Measurements from ENCODE around the gene IL21R. TPM values are rescaled to one million over a fixed set of nuclear protein-coding genes. Genes with fewer than 3 reads are reported as not detected.

IL21R gene
- total RNA-seq (2011; cell fraction: chromatin; rRNA removed; ENCODE audit: low replicate concordance) = 1.4 and 2.4 TPM in 2 replicates
- total RNA-seq (2011; cell fraction: nucleolus; rRNA removed) = 2.1 and 2.3 TPM in 2 replicates
- total RNA-seq (2011; cell fraction: nucleoplasm; rRNA removed) = 1.6 and 2.1 TPM in 2 replicates
- total RNA-seq (2014; rRNA removed) (0.14 and 0.33 TPM in 2 replicates), total RNA-seq (2014; rRNA removed; fragmentation: Illumina TruSeq; extraction: Trizol) (0.22 TPM in 2 replicates), total RNA-seq (2015; rRNA removed; fragmentation: Illumina TruSeq; extraction: Trizol) (0.11 and 0.19 TPM in 2 replicates), total RNA-seq (2021) (0.29 and 0.51 TPM in 2 replicates), polyA plus RNA-seq (2011; rRNA removed) (0.21 and 0.46 TPM in 2 replicates), polyA plus RNA-seq (2014; fragmentation: Illumina TruSeq; extraction: Trizol) (0.34 and 0.46 TPM in 2 replicates), polyA plus RNA-seq (2014; fragmentation: Nextera tagmentation; extraction: Ambion mirVana) (under 1 TPM in 1 of 2 experiments, not detected in 1; 0.04 TPM), polyA plus RNA-seq (2014; rRNA removed) (0.15 and 0.62 TPM in 2 replicates), polyA minus RNA-seq (2011; rRNA and poly(A)+ RNA removed) (0.63 and 0.74 TPM in 2 replicates), Bru-seq, nascent RNA (percentile 13 among the genes with signal in this experiment), BruChase-seq, experiment 1, labeled RNA remaining after a 2-hour chase (percentile 18 among the genes with signal in this experiment), BruChase-seq, experiment 2, labeled RNA remaining after a 6-hour chase (percentile 22 among the genes with signal in this experiment)
- 0.15 and 0.58 TPM in 2 replicates for polyA plus RNA-seq (2011; cell fraction: cytosol; rRNA removed)
- 0.27 and 0.67 TPM in 2 replicates for polyA plus RNA-seq (2011; cell fraction: nucleus; rRNA removed)
- polyA plus RNA-seq (2012) = 0.42 and 3.6 TPM in 2 replicates
- 0.38 TPM in 1 of 2 replicates, not detected in the other for polyA minus RNA-seq (2011; cell fraction: cytosol; rRNA and poly(A)+ RNA removed)
- polyA minus RNA-seq (2011; cell fraction: nucleus; rRNA and poly(A)+ RNA removed) = 0.44 and 0.94 TPM in 2 replicates
- long read RNA-seq, experiment 1 = 0 reads
- long read RNA-seq, experiment 2 = 0 reads
- long read RNA-seq, experiment 3, partial matches to known transcripts = 0 of 1 reads
- long read RNA-seq, experiment 3, other reads (novel, unspliced or antisense) = 0 of 1 reads

DNA sequence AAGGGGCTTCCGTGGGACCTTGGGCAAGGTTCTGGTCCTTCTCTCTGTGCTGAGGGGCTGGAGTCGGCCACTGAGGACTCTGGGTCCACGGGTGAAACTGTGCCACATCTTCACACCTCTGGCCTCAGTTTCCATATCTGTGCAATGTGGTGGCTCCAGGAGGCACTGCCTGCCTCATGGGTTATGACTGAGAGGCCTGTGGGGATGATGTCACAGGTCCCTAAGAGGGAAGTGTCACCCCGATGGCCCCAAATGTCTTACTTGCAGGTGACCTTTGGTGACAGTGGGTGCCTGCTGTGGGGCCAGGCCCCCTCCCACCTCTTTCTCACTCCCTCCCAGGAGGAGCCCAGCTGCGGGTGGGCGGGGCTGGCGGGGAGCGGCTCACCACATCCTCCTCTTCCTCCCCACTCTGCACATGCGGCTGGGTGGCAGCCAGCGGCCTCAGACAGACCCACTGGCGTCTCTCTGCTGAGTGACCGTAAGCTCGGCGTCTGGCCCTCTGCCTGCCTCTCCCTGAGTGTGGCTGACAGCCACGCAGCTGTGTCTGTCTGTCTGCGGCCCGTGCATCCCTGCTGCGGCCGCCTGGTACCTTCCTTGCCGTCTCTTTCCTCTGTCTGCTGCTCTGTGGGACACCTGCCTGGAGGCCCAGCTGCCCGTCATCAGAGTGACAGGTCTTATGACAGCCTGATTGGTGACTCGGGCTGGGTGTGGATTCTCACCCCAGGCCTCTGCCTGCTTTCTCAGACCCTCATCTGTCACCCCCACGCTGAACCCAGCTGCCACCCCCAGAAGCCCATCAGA is at the start of gene IL21R:
TSS of gene IL21R (plus strand) at position 407 of the 801 bp plus-strand sequence. CDS start 27,898 bp downstream, outside the sequence.
- FAIRE-seq = no peak
- Histone ChIP-seq H2AFZ (ENCODE audit: low read depth, low read length) (no peak within 1 kb of the TSS), H3K27ac (ENCODE audit: extremely low read depth, low read depth, low read length) (no peak within 1 kb of the TSS), H3K4me2 (ENCODE audit: insufficient read depth, low read length) (no peak within 1 kb of the TSS), H3K9me3 (replicated peaks; ENCODE audit: control insufficient read depth, insufficient read depth, low read depth, low read length) (no peaks in the 10 kb centered on the region), H3K4me3 (no peak within 1 kb of the TSS), H3K4me1 (replicated peaks in 1 of 2; ENCODE audit: control insufficient read depth in 2 of 2, insufficient read depth in 2 of 2, low read length in 2 of 2) (peaks cover 0 to 7% of the 10 kb centered on the region in 2 experiments; a peak in 3 of 5 replicates), H3K36me3 (ENCODE audit: control insufficient read depth, insufficient read depth, low read length) (no peaks in the 10 kb centered on the region), H3K9ac (ENCODE audit: insufficient read depth in 1 of 2, low read depth in 2 of 2, low read length in 2 of 2) (peak within 1 kb of the TSS in 1 of 2 experiments; percentile 64; a peak in 2 of 4 replicates), H4K20me1 (replicated peaks; ENCODE audit: control insufficient read depth, insufficient read depth, low read length) (peaks cover 4% of the 10 kb centered on the region; the same call in 1 of the 2 replicates), H3K27me3 (ENCODE audit: control insufficient read depth in 2 of 2, insufficient read depth in 2 of 2, low read length in 2 of 2) (peaks cover 28 to 50% of the 10 kb centered on the region in 2 experiments), H3K9me1 (ENCODE audit: control insufficient read depth, insufficient read depth, low read length) (peaks cover 2% of the 10 kb centered on the region), H3K79me2 (ENCODE audit: control insufficient read depth, insufficient read depth, low read length) (no peaks in the 10 kb centered on the region)
- in situ Hi-C loops (cut with MboI) (no loop called here), intact Hi-C loops (cut with micrococcal nuclease) (no loop called here)
- TF ChIP-seq ZNF121 (CRISPR knock-in tag; conservative IDR thresholded peaks at IDR 0.05) = no peak
- TF ChIP-seq L3MBTL2 (IDR thresholded peaks at IDR 0.05) = no peak
- TF ChIP-seq, protein P1, sequence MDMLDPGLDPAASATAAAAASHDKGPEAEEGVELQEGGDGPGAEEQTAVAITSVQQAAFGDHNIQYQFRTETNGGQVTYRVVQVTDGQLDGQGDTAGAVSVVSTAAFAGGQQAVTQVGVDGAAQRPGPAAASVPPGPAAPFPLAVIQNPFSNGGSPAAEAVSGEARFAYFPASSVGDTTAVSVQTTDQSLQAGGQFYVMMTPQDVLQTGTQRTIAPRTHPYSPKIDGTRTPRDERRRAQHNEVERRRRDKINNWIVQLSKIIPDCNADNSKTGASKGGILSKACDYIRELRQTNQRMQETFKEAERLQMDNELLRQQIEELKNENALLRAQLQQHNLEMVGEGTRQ (CRISPR knock-in tag; IDR thresholded peaks at IDR 0.05) = no peak
- TF ChIP-seq PTBP1 (IDR thresholded peaks at IDR 0.05; ENCODE audit: low read depth, low read length) = 0 out of 2 replicates have a peak, but pooled peaks have one; percentile 1
- no peak for TF ChIP-seq SNRNP70 (optimal IDR thresholded peaks at IDR 0.05; ENCODE audit: low read depth, low read length)
- no peak for TF ChIP-seq ZNF124 (CRISPR knock-in tag; IDR thresholded peaks at IDR 0.05)
- 0 out of 2 replicates have a peak, but pooled peaks have one; percentile 8 for TF ChIP-seq CREM (IDR thresholded peaks at IDR 0.05; ENCODE audit: low read depth)
- TF ChIP-seq, protein P2, sequence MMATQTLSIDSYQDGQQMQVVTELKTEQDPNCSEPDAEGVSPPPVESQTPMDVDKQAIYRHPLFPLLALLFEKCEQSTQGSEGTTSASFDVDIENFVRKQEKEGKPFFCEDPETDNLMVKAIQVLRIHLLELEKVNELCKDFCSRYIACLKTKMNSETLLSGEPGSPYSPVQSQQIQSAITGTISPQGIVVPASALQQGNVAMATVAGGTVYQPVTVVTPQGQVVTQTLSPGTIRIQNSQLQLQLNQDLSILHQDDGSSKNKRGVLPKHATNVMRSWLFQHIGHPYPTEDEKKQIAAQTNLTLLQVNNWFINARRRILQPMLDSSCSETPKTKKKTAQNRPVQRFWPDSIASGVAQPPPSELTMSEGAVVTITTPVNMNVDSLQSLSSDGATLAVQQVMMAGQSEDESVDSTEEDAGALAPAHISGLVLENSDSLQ (IDR thresholded peaks at IDR 0.05) = peak; percentile 80
- TF ChIP-seq, protein P3, sequence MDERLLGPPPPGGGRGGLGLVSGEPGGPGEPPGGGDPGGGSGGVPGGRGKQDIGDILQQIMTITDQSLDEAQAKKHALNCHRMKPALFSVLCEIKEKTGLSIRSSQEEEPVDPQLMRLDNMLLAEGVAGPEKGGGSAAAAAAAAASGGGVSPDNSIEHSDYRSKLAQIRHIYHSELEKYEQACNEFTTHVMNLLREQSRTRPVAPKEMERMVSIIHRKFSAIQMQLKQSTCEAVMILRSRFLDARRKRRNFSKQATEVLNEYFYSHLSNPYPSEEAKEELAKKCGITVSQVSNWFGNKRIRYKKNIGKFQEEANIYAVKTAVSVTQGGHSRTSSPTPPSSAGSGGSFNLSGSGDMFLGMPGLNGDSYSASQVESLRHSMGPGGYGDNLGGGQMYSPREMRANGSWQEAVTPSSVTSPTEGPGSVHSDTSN (CRISPR knock-in tag; IDR thresholded peaks at IDR 0.05; ENCODE audit: low read depth) = no peak
- TF ChIP-seq, protein P3 (tag; conservative IDR thresholded peaks at IDR 0.05; ENCODE audit: low read depth) = no peak
- peak; percentile 13 to 21; a peak in 2 of 4 replicates for TF ChIP-seq NRF1 (conservative IDR thresholded peaks at IDR 0.05 in 1 of 2, IDR thresholded peaks at IDR 0.05 in 1 of 2)
- TF ChIP-seq TBP (optimal IDR thresholded peaks at IDR 0.05; ENCODE audit: low read depth, low read length) = no peak
- POLR2A ChIA-PET = no interaction called here
- ATAC-seq = peak; percentile 56
- DNase-seq (ENCODE audit: extremely low read depth in 1 of 4, low spot score in 3 of 4) = peak in 3 of 4 experiments; percentile 13 to 29 (median 27)
- WGBS (ENCODE audit: insufficient coverage, low coverage, missing lambda C conversion rate) = 2% methylated on average over 22 of the region's 23 CpGs
- BruUV-seq (replicated peaks) = no TSS peak
- CTCF ChIA-PET (ENCODE audit: low intra/inter-chr PET ratio) = no interaction called here
